ENCODE measurements around the gene FOXC2. TPM values are rescaled to one million over a fixed set of nuclear protein-coding genes. Genes with fewer than 3 reads are reported as not detected.

The FOXC2 gene
- total RNA-seq, 6 experiments from 2014 or later: 0.20 TPM; not detected in 5

- H3K27ac ChIP-seq: no peak overlapping the region
- no peaks in the 10 kb centered on the region for H3K36me3 ChIP-seq
- no peak for TF ChIP-seq POLR2A (IDR thresholded peaks at IDR 0.05)
- TF ChIP-seq, protein P1, sequence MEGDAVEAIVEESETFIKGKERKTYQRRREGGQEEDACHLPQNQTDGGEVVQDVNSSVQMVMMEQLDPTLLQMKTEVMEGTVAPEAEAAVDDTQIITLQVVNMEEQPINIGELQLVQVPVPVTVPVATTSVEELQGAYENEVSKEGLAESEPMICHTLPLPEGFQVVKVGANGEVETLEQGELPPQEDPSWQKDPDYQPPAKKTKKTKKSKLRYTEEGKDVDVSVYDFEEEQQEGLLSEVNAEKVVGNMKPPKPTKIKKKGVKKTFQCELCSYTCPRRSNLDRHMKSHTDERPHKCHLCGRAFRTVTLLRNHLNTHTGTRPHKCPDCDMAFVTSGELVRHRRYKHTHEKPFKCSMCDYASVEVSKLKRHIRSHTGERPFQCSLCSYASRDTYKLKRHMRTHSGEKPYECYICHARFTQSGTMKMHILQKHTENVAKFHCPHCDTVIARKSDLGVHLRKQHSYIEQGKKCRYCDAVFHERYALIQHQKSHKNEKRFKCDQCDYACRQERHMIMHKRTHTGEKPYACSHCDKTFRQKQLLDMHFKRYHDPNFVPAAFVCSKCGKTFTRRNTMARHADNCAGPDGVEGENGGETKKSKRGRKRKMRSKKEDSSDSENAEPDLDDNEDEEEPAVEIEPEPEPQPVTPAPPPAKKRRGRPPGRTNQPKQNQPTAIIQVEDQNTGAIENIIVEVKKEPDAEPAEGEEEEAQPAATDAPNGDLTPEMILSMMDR (IDR thresholded peaks at IDR 0.05): no peak
- 35% methylated on average over 4 of the region's 4 CpGs for WGBS (ENCODE audit: insufficient coverage, low coverage, low lambda C conversion rate, missing lambda C conversion rate)
- ATAC-seq (no peak), DNase-seq (no peak)
- no peaks in the 10 kb centered on the region for H3K4me1 ChIP-seq
- intact Hi-C loops (cut with DNase I): no loop called here
- peaks cover 0 to 5% of the 10 kb centered on the region in 2 donors for H3K27me3 ChIP-seq
- no peaks in the 10 kb centered on the region for H3K9me3 ChIP-seq
- no peak overlapping the region for H3K4me3 ChIP-seq
Observed at GRCh38 chr16:86581458-86581857, 14.8 kb downstream of the FOXC2 start.

GRCh38 chr16:86584071-86584685 is 17.5 kb downstream of the FOXC2 start:
- WGBS (ENCODE audit: insufficient coverage, low coverage, low lambda C conversion rate, missing lambda C conversion rate): 43% methylated on average over 1 of the region's 6 CpGs
- no peaks in the 10 kb centered on the region for H3K4me1 ChIP-seq
- no peaks in the 10 kb centered on the region for H3K27me3 ChIP-seq
- no peak overlapping the region for H3K4me3 ChIP-seq
- intact Hi-C loops (cut with DNase I): no loop called here
- H3K36me3 ChIP-seq: no peaks in the 10 kb centered on the region
- no peaks in the 10 kb centered on the region for H3K9me3 ChIP-seq
- no peak overlapping the region for H3K27ac ChIP-seq
- DNase-seq: no peak
- TF ChIP-seq, protein P1 (IDR thresholded peaks at IDR 0.05): no peak
- no peak for TF ChIP-seq POLR2A (IDR thresholded peaks at IDR 0.05)
- ATAC-seq: no peak

DNA sequence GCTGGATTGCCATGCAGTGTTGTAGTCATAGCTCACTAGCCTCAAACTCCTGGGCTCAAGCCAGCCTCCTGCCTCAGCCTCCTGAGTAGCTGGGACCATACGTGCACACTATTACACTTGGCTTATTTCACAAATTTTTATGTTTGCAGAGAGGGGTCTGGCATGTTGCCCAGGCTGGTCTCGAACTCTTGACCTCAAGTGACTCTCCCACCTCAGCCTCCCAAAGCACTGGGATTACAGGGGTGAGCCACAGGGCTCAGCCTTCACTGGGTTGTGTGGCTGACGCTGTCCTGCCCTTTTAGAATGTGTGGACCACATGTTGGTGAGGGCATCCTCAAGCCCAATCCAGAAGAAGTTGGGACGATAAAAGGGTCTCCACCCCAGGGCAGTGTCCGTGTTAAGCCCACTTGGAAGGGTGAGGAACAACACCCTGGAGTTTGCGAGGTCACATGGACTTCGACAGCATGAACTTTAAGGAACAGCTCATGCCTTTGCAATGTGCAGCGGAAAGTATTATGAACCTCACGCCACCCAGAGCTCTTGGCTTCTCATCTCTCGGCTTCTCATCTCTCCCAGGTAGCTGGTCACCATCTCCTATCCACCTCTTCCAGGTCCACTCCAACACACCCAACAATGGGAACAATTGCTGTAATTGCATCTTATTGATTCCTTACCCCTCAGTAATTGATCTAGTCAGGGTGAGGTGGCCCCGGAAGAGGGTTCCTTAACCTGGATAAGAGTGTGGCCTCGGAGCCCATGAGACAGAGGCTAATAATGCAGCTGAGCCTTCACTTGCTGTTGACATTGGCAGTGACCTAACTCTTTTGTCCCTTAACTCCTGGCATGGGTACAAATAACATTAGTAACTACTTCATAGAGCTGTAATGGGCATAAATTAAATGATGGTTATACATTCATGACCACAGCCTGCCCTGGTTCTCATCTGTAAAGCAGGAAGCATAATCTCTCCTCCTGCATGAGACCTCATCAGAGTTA is 18.4 kb downstream of the FOXC2 start:
- no peak overlapping the region for H3K4me3 ChIP-seq
- H3K27me3 ChIP-seq: no peaks in the 10 kb centered on the region
- no peaks in the 10 kb centered on the region for H3K4me1 ChIP-seq
- no peak for ATAC-seq
- DNase-seq: no peak
- 53% methylated on average over 9 of the region's 12 CpGs for WGBS (ENCODE audit: insufficient coverage, low coverage, low lambda C conversion rate, missing lambda C conversion rate)
- no peaks in the 10 kb centered on the region for H3K36me3 ChIP-seq
- TF ChIP-seq, protein P1 (IDR thresholded peaks at IDR 0.05): no peak
- no peak for TF ChIP-seq POLR2A (IDR thresholded peaks at IDR 0.05)
- intact Hi-C loops (cut with DNase I): no loop called here
- peak overlapping the region in 1 of 3 donors; percentile 9 for H3K27ac ChIP-seq
- H3K9me3 ChIP-seq: no peaks in the 10 kb centered on the region

- Histone ChIP-seq H3K27me3 (no peaks in the 10 kb centered on the region), H3K4me1 (no peaks in the 10 kb centered on the region), H3K9me3 (no peaks in the 10 kb centered on the region), H3K27ac (peak overlapping the region in 1 of 3 donors; percentile 9), H3K36me3 (no peaks in the 10 kb centered on the region), H3K4me3 (no peak overlapping the region)
- no peak for ATAC-seq
- no peak for DNase-seq
- intact Hi-C loops (cut with DNase I): no loop called here
- TF ChIP-seq, protein P1 (IDR thresholded peaks at IDR 0.05): no peak
- no peak for TF ChIP-seq POLR2A (IDR thresholded peaks at IDR 0.05)
- 53% methylated on average over 10 of the region's 10 CpGs for WGBS (ENCODE audit: insufficient coverage, low coverage, low lambda C conversion rate, missing lambda C conversion rate)
Observed at GRCh38 chr16:86585821-86586611, 19.4 kb downstream of the FOXC2 start.
